HG03571 (cell line): ENCODE measurements around the gene C12orf60.

Experiments
- ATAC-seq: cut with Tn5 transposase; IDR thresholded peaks from one replicate; pipeline ENCODE4 v1.9.1; 2021; ENCODE audit not compliant: unreplicated experiment

Gene C12orf60

DNA sequence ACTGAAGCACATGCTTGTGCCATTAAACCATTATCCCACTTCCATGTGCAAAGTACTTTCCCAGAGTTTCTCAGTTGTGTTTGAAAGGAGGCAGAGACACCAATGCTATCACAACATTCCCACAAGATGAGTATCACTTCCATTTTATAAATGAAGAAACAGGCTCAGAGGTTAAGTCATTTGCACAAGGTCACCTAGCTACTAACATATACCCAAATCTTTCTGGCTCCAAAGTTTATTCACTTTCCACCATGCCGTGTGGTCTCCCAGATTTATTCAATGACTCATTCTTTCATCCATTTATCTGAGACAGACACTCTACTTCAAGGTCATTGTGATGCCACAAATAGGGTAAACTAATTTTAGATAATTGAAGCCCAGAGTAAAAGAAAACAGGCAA is 30.5 kb downstream of the C12orf60 start:
- ATAC-seq: no peak

- ATAC-seq: no peak
These were observed 31.0 kb downstream of the C12orf60 start for GRCh38 chr12:14834509-14834908.

DNA sequence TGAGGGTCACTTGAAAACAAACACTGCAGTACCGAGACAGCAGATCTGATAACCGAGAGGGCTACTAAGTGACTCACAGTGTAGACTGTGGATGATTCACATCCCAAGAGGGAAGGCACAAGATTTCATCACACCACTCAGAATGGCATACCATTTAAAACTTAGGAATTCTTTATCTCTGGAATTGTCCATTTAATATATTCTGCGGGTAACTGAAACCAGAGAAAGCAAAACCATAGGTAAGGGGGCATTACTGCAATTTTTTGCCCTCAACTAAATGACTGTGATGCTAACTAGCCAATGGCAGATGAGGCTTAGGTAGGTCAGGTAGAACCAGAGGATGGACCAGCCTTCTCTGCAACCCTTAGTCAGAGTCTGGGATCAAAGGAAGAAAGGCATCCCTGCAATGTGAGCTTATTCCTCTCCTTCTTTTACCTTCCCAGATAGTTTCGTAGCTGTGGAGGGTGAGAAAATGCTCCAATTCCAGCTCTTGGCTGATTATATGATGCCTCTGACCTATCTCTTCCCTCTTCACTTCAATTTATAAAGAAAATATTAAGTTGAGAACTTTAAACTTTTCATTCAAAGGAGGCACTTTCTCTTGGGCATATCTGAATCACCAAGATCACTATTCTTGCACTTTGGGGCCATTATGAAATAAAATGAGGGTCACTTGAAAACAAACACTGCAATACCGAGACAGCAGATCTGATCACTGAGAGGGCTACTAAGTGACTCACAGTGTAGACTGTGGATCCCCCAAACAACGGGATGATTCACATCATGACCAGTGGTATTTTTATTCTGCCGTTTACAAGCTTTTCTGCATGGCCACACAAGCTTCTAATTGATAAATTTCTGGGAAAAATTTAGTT is 33.1 kb downstream of the C12orf60 start:
- ATAC-seq: no peak

DNA sequence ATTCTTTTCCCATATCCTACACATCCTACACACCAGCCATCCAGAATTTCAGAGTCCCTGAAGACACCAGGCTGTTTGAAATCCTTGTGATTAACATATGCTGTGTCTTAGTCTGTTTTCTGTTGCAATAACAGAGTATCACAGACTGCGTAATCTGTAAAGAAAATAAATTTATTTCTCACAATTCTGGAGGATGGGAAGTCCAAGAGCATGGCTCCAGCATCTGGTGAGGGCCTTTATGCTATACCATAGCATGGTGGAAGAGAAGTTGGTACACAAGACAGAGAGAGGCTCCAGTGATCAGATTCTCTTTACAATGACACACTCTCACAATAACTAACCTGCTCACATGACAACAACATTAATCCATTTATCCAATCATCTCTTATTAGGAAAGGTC is 35.8 kb downstream of the C12orf60 start:
- no peak for ATAC-seq

DNA sequence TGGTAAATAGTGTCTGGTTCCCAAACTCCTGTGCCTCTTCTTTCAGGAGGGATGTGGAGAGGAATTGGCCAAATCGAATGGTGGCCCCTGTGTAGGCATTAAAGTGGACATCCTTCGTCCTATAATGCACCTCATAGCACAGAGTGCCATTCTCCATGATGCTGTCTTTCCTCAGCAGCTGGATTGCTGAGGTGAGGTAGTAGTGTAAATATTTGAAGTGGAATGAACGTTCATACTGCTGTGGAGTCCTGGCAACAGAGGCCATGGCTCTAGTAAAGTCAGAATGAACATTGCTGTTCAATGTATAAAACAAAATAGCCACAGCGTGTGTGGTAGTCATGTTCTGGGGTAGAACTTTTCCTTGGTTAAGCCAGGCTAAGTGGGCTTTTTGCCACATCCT is 37.1 kb downstream of the C12orf60 start:
- ATAC-seq: no peak

- ATAC-seq: no peak
These were observed 38.3 kb downstream of the C12orf60 start for GRCh38 chr12:14841761-14842160.

DNA sequence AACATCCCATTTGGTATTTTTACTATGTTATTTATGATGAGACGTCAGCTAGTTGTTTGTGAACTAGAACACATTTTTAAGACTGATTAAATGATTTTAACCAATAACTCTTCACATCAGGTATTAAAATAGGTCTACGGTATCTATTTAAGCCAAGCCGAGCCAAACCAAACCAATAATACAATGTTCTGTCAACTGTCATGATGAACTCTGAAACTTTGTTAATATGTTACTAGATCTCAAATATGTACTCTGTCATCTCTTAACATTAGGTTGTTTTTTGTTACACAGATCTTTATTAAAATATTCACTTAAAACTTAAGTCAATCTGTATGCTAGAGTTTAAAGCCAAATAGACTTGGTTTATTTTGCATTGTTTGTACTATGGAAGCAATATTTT is 38.8 kb downstream of the C12orf60 start:
- ATAC-seq: no peak

GRCh38 chr12:14843425-14843887 is 40.0 kb downstream of the C12orf60 start, which contains the start of gene ART4:
Gene ART4 (minus strand): TSS chr12:14843526. CDS start chr12:14843113, 413 bp downstream.
- no peak for ATAC-seq

DNA sequence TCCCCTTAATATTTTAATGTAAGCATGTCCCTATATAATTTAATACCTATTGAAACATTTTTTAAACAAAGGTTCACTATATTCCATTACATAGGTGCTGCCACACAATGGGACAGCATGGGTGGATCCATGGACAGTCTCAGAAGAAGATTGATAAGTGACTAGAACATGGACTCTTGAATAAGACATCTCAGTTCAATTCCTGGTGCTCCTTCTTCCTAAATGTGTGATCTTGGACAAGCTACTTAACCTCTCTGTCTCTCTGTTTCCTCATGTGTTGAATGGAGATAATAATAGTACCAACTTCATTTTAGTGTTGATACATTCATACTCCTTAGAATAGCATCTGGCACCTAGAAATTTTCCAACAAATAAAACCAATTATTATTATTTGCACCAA is 40.9 kb downstream of the C12orf60 start:
- no peak for ATAC-seq

- no peak for ATAC-seq
These were observed 41.9 kb downstream of the C12orf60 start for GRCh38 chr12:14845350-14845750.

GRCh38 chr12:14846042-14846587 is 42.6 kb downstream of the C12orf60 start:
- ATAC-seq: no peak

DNA sequence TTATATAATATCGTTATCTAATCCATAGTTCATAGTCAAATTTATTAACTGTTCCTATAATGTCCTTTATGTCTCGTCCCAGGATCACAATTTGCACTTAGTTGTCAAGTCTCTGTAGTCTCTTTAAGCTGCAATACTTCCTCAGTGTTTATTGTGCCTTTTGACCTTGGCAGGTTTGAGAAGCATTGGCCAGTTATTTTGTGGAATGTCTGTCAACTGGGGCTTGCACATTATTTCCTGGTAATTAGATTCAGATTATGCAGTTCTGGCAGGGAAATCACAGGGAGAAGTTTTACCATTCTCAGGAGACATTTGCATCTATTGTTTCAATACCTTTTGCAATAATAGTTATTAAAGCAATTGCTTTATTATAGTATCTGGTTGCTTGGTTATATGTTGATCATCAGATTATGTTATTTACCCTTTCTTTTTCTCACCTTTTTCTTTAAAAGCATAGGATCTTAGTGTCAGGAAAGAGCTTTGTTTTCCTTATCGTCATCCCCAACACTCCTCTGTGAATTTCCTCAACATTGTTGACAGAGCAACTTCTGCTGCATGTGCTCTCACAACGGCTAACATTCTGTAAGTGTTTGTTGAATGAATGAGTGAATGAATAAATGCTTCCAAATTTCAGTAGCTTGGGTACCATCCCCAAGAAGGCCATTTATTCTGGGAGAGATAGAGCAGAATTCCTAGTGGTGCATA is 43.6 kb downstream of the C12orf60 start:
- ATAC-seq: no peak

- no peak for ATAC-seq
These were observed 46.2 kb downstream of the C12orf60 start for GRCh38 chr12:14849661-14850060.

- no peak for ATAC-seq
These were observed 47.6 kb downstream of the C12orf60 start for GRCh38 chr12:14850929-14851663.

GRCh38 chr12:14852880-14853279 is 49.4 kb downstream of the C12orf60 start:
- no peak for ATAC-seq

DNA sequence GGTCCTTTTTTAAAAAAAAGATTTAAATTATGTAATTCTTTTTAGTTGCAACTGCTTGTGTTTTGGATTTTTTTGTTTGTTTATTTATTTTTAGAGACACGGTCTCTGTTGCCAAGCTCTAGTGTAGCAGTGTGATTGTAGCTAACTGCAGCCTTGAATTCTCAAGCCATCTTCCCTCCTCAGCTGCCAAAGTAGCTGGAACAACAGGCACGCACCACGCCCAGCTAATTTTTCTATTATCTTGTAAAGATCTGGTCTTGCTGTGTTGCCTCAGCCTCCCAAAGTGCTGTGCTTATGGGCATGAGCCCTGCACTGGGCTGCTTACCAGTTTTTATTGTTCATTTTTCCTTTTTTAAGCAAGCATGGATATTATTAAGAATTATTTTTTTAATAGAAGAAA is 50.5 kb downstream of the C12orf60 start:
- no peak for ATAC-seq

DNA sequence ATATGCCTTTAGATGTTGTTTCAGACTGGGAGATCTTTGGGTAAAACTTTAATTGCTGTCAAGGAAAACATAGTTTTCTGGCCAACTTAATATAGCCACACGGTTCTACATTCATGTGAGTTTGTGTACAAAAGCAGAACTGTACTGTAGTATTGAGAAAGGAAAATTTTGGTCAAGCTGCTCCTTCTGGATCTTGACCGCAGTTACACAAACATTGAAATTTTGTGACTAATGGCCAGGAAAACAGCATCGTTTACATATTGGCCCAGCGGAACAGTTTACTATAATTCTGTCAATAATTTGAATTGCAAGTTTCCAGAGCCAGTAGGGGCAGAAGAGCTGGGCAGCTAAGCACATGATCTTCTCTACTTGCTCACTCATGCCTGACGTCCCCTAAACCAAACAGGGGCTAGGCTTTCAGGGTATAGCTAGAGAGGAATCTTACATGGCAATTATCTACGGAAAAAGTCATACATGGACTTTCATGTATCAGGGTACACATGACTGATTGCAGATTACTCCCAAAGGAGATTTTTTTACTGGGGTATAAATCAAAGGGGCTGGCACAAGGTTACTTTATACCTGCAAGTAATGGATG is 51.2 kb downstream of the C12orf60 start:
- ATAC-seq: no peak

GRCh38 chr12:14858513-14858912 is 55.0 kb downstream of the C12orf60 start:
- ATAC-seq: no peak

GRCh38 chr12:14860490-14860889 is 57.0 kb downstream of the C12orf60 start:
- no peak for ATAC-seq

DNA sequence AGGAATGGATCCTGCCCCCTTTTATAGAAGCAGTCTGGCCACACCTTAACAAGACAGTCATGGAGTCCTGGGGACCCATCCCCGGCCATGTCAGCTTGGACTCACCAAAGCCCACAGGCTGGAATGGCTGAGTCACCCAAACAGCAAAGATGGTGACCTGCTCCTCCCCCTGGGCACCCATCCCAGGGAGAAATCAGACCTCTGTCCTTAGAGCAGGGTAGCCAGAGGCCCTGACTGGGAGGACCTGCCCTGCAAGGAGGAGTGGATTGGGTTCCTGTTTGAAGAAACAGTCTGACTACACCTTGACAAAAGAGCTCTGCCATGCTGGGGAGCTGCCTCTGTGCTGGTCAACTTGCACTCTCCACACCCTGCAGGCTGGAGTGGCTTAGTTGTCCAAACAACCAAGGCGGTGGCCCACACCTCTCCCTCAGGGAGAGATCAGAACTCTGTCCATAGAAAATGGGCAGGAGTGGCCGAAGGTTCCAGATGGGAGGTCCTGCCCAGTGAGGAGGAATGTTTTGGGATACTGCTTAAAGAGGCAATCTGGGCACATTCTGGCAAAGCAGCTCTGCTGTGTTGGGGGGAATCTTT is 65.5 kb downstream of the C12orf60 start:
- ATAC-seq: no peak
